Measurements from ENCODE around the gene SKIDA1. TPM values are rescaled to one million over a fixed set of nuclear protein-coding genes. Genes with fewer than 3 reads are reported as not detected.

Gene SKIDA1
- total RNA-seq, 1 experiment from 2014 or later = 9.4 TPM

DNA sequence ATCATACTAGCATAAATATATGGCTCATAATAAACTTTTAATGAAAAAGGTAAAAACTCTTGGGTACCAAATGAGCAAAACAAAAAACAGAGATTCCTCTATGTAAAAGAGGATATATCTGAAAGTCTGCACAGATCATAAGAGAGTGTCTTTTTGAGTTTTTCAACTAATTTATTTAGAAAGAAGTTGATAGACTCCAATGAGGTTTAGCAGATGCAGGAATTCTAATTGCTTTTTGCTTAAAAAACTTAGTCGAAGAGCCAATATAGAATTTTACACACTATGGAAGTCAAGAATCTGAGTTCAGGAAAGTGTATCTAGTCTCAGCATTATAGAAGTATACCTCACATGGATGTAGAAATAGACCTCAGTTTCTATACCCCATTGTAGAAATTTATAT, 5.2 kb upstream of the SKIDA1 start (continued):
- no peak for TF ChIP-seq ARID4B (CRISPR knock-in tag; IDR thresholded peaks at IDR 0.05; ENCODE audit: borderline replicate concordance)
- TF ChIP-seq MLX (CRISPR knock-in tag; IDR thresholded peaks at IDR 0.05) = no peak
- TF ChIP-seq, protein P1, sequence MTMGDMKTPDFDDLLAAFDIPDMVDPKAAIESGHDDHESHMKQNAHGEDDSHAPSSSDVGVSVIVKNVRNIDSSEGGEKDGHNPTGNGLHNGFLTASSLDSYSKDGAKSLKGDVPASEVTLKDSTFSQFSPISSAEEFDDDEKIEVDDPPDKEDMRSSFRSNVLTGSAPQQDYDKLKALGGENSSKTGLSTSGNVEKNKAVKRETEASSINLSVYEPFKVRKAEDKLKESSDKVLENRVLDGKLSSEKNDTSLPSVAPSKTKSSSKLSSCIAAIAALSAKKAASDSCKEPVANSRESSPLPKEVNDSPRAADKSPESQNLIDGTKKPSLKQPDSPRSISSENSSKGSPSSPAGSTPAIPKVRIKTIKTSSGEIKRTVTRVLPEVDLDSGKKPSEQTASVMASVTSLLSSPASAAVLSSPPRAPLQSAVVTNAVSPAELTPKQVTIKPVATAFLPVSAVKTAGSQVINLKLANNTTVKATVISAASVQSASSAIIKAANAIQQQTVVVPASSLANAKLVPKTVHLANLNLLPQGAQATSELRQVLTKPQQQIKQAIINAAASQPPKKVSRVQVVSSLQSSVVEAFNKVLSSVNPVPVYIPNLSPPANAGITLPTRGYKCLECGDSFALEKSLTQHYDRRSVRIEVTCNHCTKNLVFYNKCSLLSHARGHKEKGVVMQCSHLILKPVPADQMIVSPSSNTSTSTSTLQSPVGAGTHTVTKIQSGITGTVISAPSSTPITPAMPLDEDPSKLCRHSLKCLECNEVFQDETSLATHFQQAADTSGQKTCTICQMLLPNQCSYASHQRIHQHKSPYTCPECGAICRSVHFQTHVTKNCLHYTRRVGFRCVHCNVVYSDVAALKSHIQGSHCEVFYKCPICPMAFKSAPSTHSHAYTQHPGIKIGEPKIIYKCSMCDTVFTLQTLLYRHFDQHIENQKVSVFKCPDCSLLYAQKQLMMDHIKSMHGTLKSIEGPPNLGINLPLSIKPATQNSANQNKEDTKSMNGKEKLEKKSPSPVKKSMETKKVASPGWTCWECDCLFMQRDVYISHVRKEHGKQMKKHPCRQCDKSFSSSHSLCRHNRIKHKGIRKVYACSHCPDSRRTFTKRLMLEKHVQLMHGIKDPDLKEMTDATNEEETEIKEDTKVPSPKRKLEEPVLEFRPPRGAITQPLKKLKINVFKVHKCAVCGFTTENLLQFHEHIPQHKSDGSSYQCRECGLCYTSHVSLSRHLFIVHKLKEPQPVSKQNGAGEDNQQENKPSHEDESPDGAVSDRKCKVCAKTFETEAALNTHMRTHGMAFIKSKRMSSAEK (CRISPR knock-in tag; IDR thresholded peaks at IDR 0.05; ENCODE audit: borderline replicate concordance) = no peak

GRCh38 chr10:21530168-21530567, 4.7 kb upstream of the SKIDA1 start:
- ChIA-PET CTCF (interaction anchor here (1.8 kb wide), 1 partner anchor 34 kb away, joined by 4 read pairs; no protein-coding TSS in a partner anchor), POLR2A (interaction anchor here (1.0 kb wide), 1 partner anchor 21 kb away, joined by 3 read pairs; no protein-coding TSS in a partner anchor)
- Mint-ChIP-seq H3K27ac (no peak overlapping the region), H3K9me3 (no peaks in the 10 kb centered on the region), H3K27me3 (ENCODE audit: low read depth) (no peaks in the 10 kb centered on the region), H3K4me1 (peaks cover 40% of the 10 kb centered on the region), H3K4me3 (no peak overlapping the region), H3K36me3 (no peaks in the 10 kb centered on the region)
- DNase-seq (ENCODE audit: low spot score) (no peak), ATAC-seq (no peak)
- TF ChIP-seq NFATC4 (CRISPR knock-in tag; IDR thresholded peaks at IDR 0.05) (no peak), PRRX2 (CRISPR knock-in tag; IDR thresholded peaks at IDR 0.05) (no peak), HMGXB4 (CRISPR knock-in tag; IDR thresholded peaks at IDR 0.05) (no peak), ZNF138 (CRISPR knock-in tag; conservative IDR thresholded peaks at IDR 0.05) (no peak), GABPB1 (CRISPR knock-in tag; IDR thresholded peaks at IDR 0.05) (no peak)
- TF ChIP-seq, protein P2, sequence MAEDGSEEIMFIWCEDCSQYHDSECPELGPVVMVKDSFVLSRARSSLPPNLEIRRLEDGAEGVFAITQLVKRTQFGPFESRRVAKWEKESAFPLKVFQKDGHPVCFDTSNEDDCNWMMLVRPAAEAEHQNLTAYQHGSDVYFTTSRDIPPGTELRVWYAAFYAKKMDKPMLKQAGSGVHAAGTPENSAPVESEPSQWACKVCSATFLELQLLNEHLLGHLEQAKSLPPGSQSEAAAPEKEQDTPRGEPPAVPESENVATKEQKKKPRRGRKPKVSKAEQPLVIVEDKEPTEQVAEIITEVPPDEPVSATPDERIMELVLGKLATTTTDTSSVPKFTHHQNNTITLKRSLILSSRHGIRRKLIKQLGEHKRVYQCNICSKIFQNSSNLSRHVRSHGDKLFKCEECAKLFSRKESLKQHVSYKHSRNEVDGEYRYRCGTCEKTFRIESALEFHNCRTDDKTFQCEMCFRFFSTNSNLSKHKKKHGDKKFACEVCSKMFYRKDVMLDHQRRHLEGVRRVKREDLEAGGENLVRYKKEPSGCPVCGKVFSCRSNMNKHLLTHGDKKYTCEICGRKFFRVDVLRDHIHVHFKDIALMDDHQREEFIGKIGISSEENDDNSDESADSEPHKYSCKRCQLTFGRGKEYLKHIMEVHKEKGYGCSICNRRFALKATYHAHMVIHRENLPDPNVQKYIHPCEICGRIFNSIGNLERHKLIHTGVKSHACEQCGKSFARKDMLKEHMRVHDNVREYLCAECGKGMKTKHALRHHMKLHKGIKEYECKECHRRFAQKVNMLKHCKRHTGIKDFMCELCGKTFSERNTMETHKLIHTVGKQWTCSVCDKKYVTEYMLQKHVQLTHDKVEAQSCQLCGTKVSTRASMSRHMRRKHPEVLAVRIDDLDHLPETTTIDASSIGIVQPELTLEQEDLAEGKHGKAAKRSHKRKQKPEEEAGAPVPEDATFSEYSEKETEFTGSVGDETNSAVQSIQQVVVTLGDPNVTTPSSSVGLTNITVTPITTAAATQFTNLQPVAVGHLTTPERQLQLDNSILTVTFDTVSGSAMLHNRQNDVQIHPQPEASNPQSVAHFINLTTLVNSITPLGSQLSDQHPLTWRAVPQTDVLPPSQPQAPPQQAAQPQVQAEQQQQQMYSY (CRISPR knock-in tag; IDR thresholded peaks at IDR 0.05) = no peak
